Right lobe of liver (tissue), 6 donors: ENCODE results near the gene CD109. TPM values are rescaled to one million over a fixed set of nuclear protein-coding genes. Genes with fewer than 3 reads are reported as not detected.
"Not testable (repeated sequence)": the region's sequence is repeated elsewhere in the genome, so short reads cannot be mapped to it uniquely, and the experiment has no call there.

Experiments used
- ATAC-seq, 4 donors: fragments of 200-7000 bp; cut with Tn5 transposase; one replicate each; pipeline ENCODE4 v1.9.1; 2020; ENCODE audit warnings: mild to moderate bottlenecking in 4 of 4, moderate library complexity in 4 of 4
- DNase-seq, 3 donors: peaks; one replicate each; pipeline ENCODE4 v3.0.0-alpha.2; 2020
- H3K27ac ChIP-seq, 3 donors: fragments of 200-600 bp; one replicate each; pipeline ENCODE4 v1.8.0; 2022
- H3K27me3 ChIP-seq, 2 donors: fragments of 200-600 bp; one replicate each; pipeline ENCODE4 v1.8.0; 2022
- H3K36me3 ChIP-seq, 4 donors: fragments of 200-600 bp; sonication (generic) in 1 of 4; one replicate each; pipeline versions ENCODE4 v1.5.1 to v1.8.0; 2017 to 2022; ENCODE audit warnings: control low read depth in 1 of 4
- H3K4me1 ChIP-seq, 4 donors: fragments of 200-600 bp; sonication (generic) in 1 of 4; one replicate each; pipeline versions ENCODE4 v1.5.1 to v1.8.0; 2017 to 2022; ENCODE audit warnings: control low read depth in 1 of 4
- H3K4me3 ChIP-seq, 3 donors: fragments of 200-600 bp; one replicate each; pipeline ENCODE4 v1.8.0; 2022
- H3K9me3 ChIP-seq, 4 donors: fragments of 200-600 bp; sonication (generic) in 1 of 4; one replicate each; pipeline versions ENCODE4 v1.5.1 to v1.8.0; 2017 to 2022; ENCODE audit warnings: control low read depth in 1 of 4
- POLR2A ChIP-seq: fragments of 450-650 bp; IDR thresholded peaks from one replicate; pipeline ENCODE4 v1.6.1; 2017; ENCODE audit warnings: antibody characterized with exemption, mild to moderate bottlenecking
- WGBS: methylation state at CpG from one replicate; pipeline ENCODE4 v1.1.6; 2018; ENCODE audit warnings: low coverage, low lambda C conversion rate; ENCODE audit not compliant: insufficient coverage; ENCODE audit errors: missing lambda C conversion rate; 5-methylcytosine and 5-hydroxymethylcytosine counted together
- intact Hi-C, 2 donors: fragments of 100-400 bp; cut with DNase I; formaldehyde crosslinking; loops; one replicate each; pipeline versions ENCODE4 v1.11.2 to v1.14.1; 2022
- total RNA-seq, 6 experiments: library from RNA; depleted of rRNA in 2 of 6; stranded (reverse); fragments of >200 nt in 2 of 6; fragmentation: NEBNext Ultra II Directional in 3 of 6; extraction: Animal tissue kit (Norgen Biotek cat#: 25700) in 3 of 6; gene quantifications; one replicate each; pipeline versions ENCODE4 v1.1.0 to v1.2.4, GENCODE V29; 2016 to 2023
- TF ChIP-seq, protein P1 (sequence below), 4 donors: fragments of 200-600 bp in 3 of 4; fragments of 450-650 bp in 1 of 4; IDR thresholded peaks; one replicate each; pipeline versions ENCODE4 v1.5.1 to v1.8.0; 2016 to 2022; ENCODE audit warnings: antibody characterized with exemption in 4 of 4, mild to moderate bottlenecking in 2 of 4
- donor health status: DM: no; HTN: yes; CAD: no.
- donor health status: DM: no; HTN: no; CAD: no.
- donor health status: DM: no; HTN: no; CAD: no.
- donor health status: DM: no; HTN: yes; CAD: no.
- donor health status: DM: no; HTN: yes; CAD: no.

CD109 gene
- total RNA-seq, 6 experiments from 2014 or later: 0.35 to 8.4 (median 2.8) TPM

DNA sequence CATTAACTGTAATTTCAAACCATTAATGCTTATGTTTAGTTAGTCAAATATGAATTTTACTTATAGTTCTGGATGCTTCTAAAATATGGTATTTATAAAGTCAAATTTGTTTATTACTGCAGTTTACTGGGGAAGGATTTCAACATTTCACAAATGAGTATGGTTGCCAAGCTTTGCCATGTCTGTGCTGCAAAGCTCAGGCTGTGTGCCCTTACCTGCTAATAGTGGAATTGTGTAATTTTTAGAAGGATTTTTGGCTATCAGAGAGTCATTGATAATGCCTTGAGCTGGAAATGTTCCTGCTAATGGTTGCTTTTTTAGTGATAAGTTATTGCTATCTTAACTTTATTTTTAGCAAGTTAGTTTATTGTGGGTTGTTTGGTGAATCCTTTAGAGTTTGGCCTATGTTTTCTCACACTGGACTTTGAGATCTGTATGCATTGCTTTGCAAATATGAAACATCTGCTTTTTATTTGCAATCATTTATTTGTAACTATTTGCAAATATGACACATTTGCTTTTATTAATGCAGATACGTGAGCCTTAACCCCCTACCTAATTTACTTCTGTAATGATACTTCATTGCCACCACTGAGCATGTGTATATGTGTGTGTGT, 105.8 kb downstream of the CD109 start:
- ATAC-seq: peak; percentile 59 to 89 (median 86)
- intact Hi-C loops: no loop called here
- 59% methylated on average over 1 of the region's 1 CpG for WGBS

DNA sequence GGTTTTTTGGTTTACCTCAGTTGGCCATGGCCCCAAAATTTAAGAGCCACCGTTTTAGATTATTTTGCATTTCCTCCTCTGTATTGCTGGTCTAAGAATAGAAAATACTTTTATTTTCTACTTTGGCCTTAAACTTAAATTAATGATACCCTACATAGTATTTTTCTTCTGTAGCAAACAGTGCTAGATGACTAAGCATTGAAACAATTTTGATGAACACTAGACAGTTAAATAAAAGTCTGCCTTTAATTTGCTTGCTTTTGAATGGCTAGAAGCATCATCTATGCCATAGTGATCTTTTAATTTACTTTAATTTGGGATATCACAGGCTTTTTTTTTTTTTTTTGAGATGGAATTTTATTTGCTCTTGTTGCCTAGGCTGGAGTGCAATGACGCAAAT, 106.4 kb downstream of the CD109 start:
- Histone ChIP-seq H3K4me3 (no peak overlapping the region), H3K9me3 (no peaks in the 10 kb centered on the region), H3K27ac (peak overlapping the region in 1 of 3 donors; percentile 55), H3K27me3 (no peaks in the 10 kb centered on the region), H3K4me1 (peaks cover 0 to 12% (median 0%) of the 10 kb centered on the region in 4 donors), H3K36me3 (no peaks in the 10 kb centered on the region)
- intact Hi-C loops: no loop called here
- no peak for ATAC-seq
- 7% methylated on average over 1 of the region's 2 CpGs for WGBS
- TF ChIP-seq, protein P1, sequence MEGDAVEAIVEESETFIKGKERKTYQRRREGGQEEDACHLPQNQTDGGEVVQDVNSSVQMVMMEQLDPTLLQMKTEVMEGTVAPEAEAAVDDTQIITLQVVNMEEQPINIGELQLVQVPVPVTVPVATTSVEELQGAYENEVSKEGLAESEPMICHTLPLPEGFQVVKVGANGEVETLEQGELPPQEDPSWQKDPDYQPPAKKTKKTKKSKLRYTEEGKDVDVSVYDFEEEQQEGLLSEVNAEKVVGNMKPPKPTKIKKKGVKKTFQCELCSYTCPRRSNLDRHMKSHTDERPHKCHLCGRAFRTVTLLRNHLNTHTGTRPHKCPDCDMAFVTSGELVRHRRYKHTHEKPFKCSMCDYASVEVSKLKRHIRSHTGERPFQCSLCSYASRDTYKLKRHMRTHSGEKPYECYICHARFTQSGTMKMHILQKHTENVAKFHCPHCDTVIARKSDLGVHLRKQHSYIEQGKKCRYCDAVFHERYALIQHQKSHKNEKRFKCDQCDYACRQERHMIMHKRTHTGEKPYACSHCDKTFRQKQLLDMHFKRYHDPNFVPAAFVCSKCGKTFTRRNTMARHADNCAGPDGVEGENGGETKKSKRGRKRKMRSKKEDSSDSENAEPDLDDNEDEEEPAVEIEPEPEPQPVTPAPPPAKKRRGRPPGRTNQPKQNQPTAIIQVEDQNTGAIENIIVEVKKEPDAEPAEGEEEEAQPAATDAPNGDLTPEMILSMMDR (IDR thresholded peaks at IDR 0.05): no peak
- TF ChIP-seq POLR2A: no peak
- no peak for DNase-seq

More for the DNA sequence above, 105.8 kb downstream of the CD109 start:
- no peak for DNase-seq
- peak overlapping the region in 1 of 3 donors; percentile 5 for H3K27ac ChIP-seq
- H3K9me3 ChIP-seq: no peaks in the 10 kb centered on the region
- H3K4me3 ChIP-seq: no peak overlapping the region
- H3K27me3 ChIP-seq: no peaks in the 10 kb centered on the region
- H3K4me1 ChIP-seq: peaks cover 0 to 12% (median 0%) of the 10 kb centered on the region in 4 donors
- no peaks in the 10 kb centered on the region for H3K36me3 ChIP-seq
- TF ChIP-seq POLR2A: no peak

DNA sequence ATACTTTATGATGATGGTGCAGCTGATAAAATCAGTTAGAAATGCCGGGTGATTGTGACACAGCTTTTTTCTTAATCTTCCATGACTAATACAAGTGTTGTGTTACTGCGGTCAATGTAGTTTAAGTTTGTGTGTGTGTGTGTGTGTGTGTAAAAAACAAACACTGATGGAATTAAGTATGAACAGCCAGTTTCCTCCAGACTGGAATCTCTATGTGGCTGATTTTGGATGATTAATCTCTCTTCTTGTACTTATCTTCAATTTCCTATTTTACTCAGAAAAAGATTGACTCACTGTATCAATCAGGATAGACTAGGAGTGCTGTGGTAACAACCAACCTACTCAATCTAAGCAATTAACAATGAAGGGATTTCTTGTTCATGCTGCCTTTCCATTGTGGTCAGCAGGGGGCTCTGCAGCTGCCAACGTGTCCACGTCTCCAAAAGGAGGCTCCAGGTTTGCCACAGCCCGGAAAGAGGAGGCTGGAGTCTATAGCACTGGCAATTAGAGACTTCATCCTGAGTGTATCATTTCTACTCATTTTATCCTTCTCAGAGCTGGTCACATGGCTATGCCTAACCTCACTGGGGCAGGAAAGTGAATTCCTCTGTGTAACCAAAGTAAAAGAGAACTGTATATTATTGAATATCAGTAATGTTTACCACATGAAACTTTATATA, 107.7 kb downstream of the CD109 start:
- Histone ChIP-seq H3K9me3 (no peaks in the 10 kb centered on the region), H3K36me3 (no peaks in the 10 kb centered on the region), H3K27ac (peak overlapping the region in 1 of 3 donors; percentile 28), H3K27me3 (no peaks in the 10 kb centered on the region), H3K4me1 (peaks cover 0 to 12% (median 0%) of the 10 kb centered on the region in 4 donors), H3K4me3 (no peak overlapping the region)
- DNase-seq (peak in 1 of 3 donors; percentile 43), ATAC-seq (peak; percentile 42 to 61 (median 56))
- TF ChIP-seq, protein P1 (IDR thresholded peaks at IDR 0.05): peak in 3 of 4 donors; percentile 35 to 43 (median 35)
- TF ChIP-seq POLR2A: no peak
- WGBS: 42% methylated on average over 5 of the region's 5 CpGs
- intact Hi-C loops: no loop called here

DNA sequence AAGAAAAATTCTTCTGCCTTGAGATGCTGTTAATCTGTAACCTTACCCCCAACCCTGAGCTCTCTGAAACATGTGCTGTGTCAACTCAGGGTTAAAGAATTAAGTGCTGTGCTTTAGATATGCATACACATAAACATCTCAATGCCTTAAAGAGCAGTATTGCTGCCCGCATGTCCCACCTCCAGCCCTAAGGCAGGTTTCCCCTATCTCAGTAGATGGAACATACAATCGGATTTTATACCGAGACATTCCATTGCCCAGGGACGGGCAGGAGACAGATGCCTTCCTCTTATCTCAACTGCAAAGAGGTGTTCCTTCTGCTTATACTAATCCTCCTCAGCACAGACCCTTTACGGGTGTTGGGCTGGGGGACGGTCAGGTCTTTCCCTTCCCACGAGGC, 109.2 kb downstream of the CD109 start:
- H3K36me3 ChIP-seq, H3K27ac ChIP-seq, H3K9me3 ChIP-seq, ATAC-seq, DNase-seq, H3K4me3 ChIP-seq, H3K27me3 ChIP-seq, intact Hi-C loops: not testable (repeated sequence)
- WGBS: 96% methylated on average over 4 of the region's 7 CpGs
- H3K4me1 ChIP-seq: peaks cover 0 to 12% (median 0%) of the 10 kb centered on the region in 4 donors

DNA sequence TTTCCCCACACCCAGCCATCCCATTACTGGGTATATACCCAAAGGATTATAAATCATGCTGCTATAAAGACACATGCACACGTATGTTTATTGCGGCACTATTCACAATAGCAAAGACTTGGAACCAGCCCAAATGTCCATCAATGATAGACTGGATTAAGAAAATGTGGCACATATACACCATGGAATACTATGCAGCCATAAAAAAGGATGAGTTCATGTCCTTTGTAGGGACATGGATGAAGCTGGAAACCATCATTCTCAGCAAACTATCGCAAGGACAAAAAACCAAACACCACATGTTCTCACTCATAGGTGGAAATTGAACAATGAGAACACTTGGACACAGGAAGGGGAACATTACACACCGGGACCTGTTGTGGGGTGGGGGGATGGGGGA, 110.0 kb downstream of the CD109 start:
- H3K4me3 ChIP-seq, H3K27me3 ChIP-seq, ATAC-seq, H3K27ac ChIP-seq, H3K9me3 ChIP-seq, intact Hi-C loops, DNase-seq, H3K36me3 ChIP-seq: not testable (repeated sequence)
- 100% methylated on average over 2 of the region's 4 CpGs for WGBS
- peaks cover 0 to 12% (median 0%) of the 10 kb centered on the region in 4 donors for H3K4me1 ChIP-seq

DNA sequence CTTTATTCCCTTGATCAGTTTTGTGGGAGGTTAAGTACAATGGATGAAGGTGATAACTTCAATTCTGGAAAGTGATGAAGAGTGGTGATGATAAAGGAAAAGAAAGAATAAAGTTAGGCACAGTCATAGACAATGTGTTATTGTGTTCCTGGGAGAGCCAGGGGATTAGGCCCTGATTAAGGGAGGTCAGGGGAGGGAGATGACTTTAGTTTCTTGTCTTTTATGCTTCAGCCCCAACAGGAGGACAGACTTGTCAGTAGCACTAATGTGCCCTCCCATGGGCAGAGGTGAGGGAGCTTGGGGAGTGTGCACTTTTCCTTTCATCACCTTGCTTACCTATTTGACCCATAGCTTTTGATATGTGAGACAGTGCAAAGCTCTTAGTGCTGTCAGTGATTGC, 115.7 kb downstream of the CD109 start:
- intact Hi-C loops: no loop called here
- no peaks in the 10 kb centered on the region for H3K9me3 ChIP-seq

More for the DNA sequence above, 115.7 kb downstream of the CD109 start:
- DNase-seq (no peak), ATAC-seq (no peak)
- H3K36me3 ChIP-seq: no peaks in the 10 kb centered on the region
- H3K27me3 ChIP-seq: no peaks in the 10 kb centered on the region
- TF ChIP-seq POLR2A: no peak
- TF ChIP-seq, protein P1 (IDR thresholded peaks at IDR 0.05): no peak
- no peak overlapping the region for H3K4me3 ChIP-seq
- no peak overlapping the region for H3K27ac ChIP-seq
- no peaks in the 10 kb centered on the region for H3K4me1 ChIP-seq
